K562 (cell line): ENCODE results near the gene ZNF622. TPM values are rescaled to one million over a fixed set of nuclear protein-coding genes. Genes with fewer than 3 reads are reported as not detected.

ENCODE experiments used
- CBX1 ChIP-seq: sonication (generic); IDR thresholded peaks from 2 replicates; pipeline ENCODE4 v1.6.1; 2016; ENCODE audit warnings: antibody characterized with exemption, low read depth, mild to moderate bottlenecking
- CBX5 ChIP-seq: IDR thresholded peaks from 2 replicates; pipeline ENCODE4 v1.6.1; 2014; ENCODE audit warnings: low read depth, borderline replicate concordance
- EWSR1 ChIP-seq: fragments of 450-650 bp; IDR thresholded peaks from 2 replicates; pipeline ENCODE4 v1.6.1; 2018; ENCODE audit warnings: borderline replicate concordance, mild to moderate bottlenecking, low read depth, moderate library complexity; ENCODE audit not compliant: partially characterized antibody
- FOXJ3 ChIP-seq: sonication (generic); formaldehyde crosslinking; IDR thresholded peaks from 2 replicates; pipeline ENCODE4 v1.4.0; 2020; ENCODE audit warnings: mild to moderate bottlenecking, missing genetic modification reagents
- KDM2B ChIP-seq: fragments of 250-450 bp; sonication (Bioruptor Pico); IDR thresholded peaks from 2 replicates; pipeline ENCODE4 v1.8.0; 2021; ENCODE audit warnings: mild to moderate bottlenecking, moderate library complexity
- MEF2D ChIP-seq: conservative IDR thresholded peaks from 2 replicates; pipeline ENCODE4 v1.6.1; 2016; ENCODE audit warnings: low read depth, missing genetic modification characterization, missing compliant biosample characterization
- PHF21A ChIP-seq: fragments of 450-650 bp; IDR thresholded peaks from 2 replicates; pipeline ENCODE4 v1.6.1; 2017; ENCODE audit warnings: low read depth, borderline replicate concordance
- PML ChIP-seq: IDR thresholded peaks from 2 replicates; pipeline ENCODE4 v1.6.1; 2012; ENCODE audit warnings: low read length, inconsistent platforms
- RCOR1 ChIP-seq, 2 experiments: IDR thresholded peaks; 2 replicates each; pipeline ENCODE4 v1.6.1; 2012; ENCODE audit warnings: low read depth in 2 of 2, low read length in 2 of 2, borderline replicate concordance in 1 of 2, improper control_type of control experiment in 1 of 2
- SIRT6 ChIP-seq: IDR thresholded peaks from one replicate; pipeline ENCODE4 v1.6.1; 2012; ENCODE audit warnings: low read depth, mild to moderate bottlenecking, control low read depth, inconsistent platforms, low read length, moderate library complexity
- TAF1 ChIP-seq: IDR thresholded peaks from 2 replicates; pipeline ENCODE4 v1.6.1; 2011; ENCODE audit warnings: mild to moderate bottlenecking, low read length, moderate library complexity; ENCODE audit not compliant: insufficient read depth, control insufficient read depth, severe bottlenecking; ENCODE audit errors: extremely low read depth
- ZFP36 ChIP-seq: fragments of 150-350 bp; IDR thresholded peaks from 2 replicates; pipeline ENCODE4 v1.6.1; 2018; ENCODE audit warnings: low read length, low read depth; ENCODE audit not compliant: partially characterized antibody
- polyA plus RNA-seq, 8 experiments: library from polyadenylated mRNA; depleted of rRNA in 4 of 8; stranded (reverse) in 5 of 8; unstranded in 3 of 8; fragments of >200 nt; fragmentation: Nextera tagmentation in 2 of 8; fragmentation: Illumina TruSeq in 1 of 8; extraction: Ambion mirVana in 2 of 8; extraction: Trizol in 1 of 8; gene quantifications; 2 replicates each; pipeline versions ENCODE4 v1.2.1 to v1.2.3, GENCODE V29; 2011 to 2014; ENCODE audit warnings: inconsistent platforms in 1 of 8, missing spikeins in 1 of 8
- total RNA-seq, 7 experiments: library from RNA; depleted of rRNA in 6 of 7; stranded (reverse); fragments of >200 nt in 6 of 7; fragmentation: Illumina TruSeq in 2 of 7; extraction: Trizol in 2 of 7; gene quantifications; 2 replicates each; pipeline versions ENCODE4 v1.2.1 to v1.2.3, GENCODE V29; 2011 to 2021; ENCODE audit warnings: low replicate concordance in 1 of 7
- TF ChIP-seq, protein P1 (sequence below): fragments of 450-650 bp; IDR thresholded peaks from 2 replicates; pipeline ENCODE4 v1.6.1; 2016; ENCODE audit warnings: missing biosample characterization, missing genetic modification characterization
- TF ChIP-seq, protein P2 (sequence below): fragments of 200-800 bp; sonication (Bioruptor generic); IDR thresholded peaks from 2 replicates; pipeline ENCODE4 v1.6.1; 2016; ENCODE audit warnings: missing genetic modification characterization, missing compliant biosample characterization
- TF ChIP-seq, protein P3 (sequence below): sonication (generic); formaldehyde crosslinking; IDR thresholded peaks from 2 replicates; pipeline ENCODE4 v1.8.0; 2023; ENCODE audit warnings: missing genetic modification reagents, mild to moderate bottlenecking, borderline replicate concordance
- TF ChIP-seq, protein P4 (sequence below): fragments of 250-450 bp; sonication (Bioruptor Pico); IDR thresholded peaks from 2 replicates; pipeline ENCODE4 v1.8.0; 2022; ENCODE audit warnings: moderate library complexity, mild to moderate bottlenecking, inconsistent platforms

ZNF622 gene
- total and polyA plus RNA-seq, 9 of the 15 experiments (the other 6 are each of a cell fraction or from before 2014, with no cell fraction given) = 9.6 to 51.5 (median 32.3) TPM

DNA sequence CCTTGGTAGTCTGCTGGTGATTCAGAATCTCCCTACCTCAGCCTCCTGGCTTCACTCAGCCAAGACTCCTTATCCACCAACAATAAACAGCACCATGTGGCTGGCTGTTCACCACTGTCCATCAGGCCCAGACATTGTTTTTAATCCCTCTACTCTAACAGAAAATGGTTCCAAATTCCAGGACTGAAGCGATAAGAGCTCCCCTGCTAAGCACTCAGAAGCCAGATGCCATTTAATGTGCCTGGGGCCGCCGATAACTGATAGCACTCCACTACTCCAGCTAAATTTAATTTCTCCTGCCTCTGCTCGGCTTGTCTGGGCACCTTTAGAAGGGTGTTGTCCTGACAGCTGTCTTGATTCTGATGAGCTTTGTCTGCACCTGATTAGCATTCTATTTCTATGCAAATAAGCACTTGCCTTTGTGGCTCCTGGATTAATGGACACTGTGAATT is 47.1 kb downstream of the ZNF622 start (continued):
- TF ChIP-seq SIRT6 (no peak), TAF1 (peak; percentile 54), PHF21A (no peak), RCOR1 (IDR thresholded peaks at IDR 0.05; ENCODE audit: borderline replicate concordance in 1 of 2, low read depth in 2 of 2, low read length in 2 of 2) (peak; percentile 74 to 82; a peak in 3 of 4 replicates), KDM2B (CRISPR knock-in tag) (no peak), EWSR1 (no peak), PML (peak; percentile 99), FOXJ3 (CRISPR knock-in tag) (no peak), ZFP36 (peak; percentile 53), CBX5 (no peak), MEF2D (peak; percentile 95), CBX1 (no peak)
- TF ChIP-seq, protein P1, sequence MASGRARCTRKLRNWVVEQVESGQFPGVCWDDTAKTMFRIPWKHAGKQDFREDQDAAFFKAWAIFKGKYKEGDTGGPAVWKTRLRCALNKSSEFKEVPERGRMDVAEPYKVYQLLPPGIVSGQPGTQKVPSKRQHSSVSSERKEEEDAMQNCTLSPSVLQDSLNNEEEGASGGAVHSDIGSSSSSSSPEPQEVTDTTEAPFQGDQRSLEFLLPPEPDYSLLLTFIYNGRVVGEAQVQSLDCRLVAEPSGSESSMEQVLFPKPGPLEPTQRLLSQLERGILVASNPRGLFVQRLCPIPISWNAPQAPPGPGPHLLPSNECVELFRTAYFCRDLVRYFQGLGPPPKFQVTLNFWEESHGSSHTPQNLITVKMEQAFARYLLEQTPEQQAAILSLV (tag) = no peak; the same call in 1 of the 2 replicates
- TF ChIP-seq, protein P2, sequence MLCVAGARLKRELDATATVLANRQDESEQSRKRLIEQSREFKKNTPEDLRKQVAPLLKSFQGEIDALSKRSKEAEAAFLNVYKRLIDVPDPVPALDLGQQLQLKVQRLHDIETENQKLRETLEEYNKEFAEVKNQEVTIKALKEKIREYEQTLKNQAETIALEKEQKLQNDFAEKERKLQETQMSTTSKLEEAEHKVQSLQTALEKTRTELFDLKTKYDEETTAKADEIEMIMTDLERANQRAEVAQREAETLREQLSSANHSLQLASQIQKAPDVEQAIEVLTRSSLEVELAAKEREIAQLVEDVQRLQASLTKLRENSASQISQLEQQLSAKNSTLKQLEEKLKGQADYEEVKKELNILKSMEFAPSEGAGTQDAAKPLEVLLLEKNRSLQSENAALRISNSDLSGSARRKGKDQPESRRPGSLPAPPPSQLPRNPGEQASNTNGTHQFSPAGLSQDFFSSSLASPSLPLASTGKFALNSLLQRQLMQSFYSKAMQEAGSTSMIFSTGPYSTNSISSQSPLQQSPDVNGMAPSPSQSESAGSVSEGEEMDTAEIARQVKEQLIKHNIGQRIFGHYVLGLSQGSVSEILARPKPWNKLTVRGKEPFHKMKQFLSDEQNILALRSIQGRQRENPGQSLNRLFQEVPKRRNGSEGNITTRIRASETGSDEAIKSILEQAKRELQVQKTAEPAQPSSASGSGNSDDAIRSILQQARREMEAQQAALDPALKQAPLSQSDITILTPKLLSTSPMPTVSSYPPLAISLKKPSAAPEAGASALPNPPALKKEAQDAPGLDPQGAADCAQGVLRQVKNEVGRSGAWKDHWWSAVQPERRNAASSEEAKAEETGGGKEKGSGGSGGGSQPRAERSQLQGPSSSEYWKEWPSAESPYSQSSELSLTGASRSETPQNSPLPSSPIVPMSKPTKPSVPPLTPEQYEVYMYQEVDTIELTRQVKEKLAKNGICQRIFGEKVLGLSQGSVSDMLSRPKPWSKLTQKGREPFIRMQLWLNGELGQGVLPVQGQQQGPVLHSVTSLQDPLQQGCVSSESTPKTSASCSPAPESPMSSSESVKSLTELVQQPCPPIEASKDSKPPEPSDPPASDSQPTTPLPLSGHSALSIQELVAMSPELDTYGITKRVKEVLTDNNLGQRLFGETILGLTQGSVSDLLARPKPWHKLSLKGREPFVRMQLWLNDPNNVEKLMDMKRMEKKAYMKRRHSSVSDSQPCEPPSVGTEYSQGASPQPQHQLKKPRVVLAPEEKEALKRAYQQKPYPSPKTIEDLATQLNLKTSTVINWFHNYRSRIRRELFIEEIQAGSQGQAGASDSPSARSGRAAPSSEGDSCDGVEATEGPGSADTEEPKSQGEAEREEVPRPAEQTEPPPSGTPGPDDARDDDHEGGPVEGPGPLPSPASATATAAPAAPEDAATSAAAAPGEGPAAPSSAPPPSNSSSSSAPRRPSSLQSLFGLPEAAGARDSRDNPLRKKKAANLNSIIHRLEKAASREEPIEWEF (CRISPR knock-in tag) = peak; percentile 89; the same call in 1 of the 2 replicates
- TF ChIP-seq, protein P3, sequence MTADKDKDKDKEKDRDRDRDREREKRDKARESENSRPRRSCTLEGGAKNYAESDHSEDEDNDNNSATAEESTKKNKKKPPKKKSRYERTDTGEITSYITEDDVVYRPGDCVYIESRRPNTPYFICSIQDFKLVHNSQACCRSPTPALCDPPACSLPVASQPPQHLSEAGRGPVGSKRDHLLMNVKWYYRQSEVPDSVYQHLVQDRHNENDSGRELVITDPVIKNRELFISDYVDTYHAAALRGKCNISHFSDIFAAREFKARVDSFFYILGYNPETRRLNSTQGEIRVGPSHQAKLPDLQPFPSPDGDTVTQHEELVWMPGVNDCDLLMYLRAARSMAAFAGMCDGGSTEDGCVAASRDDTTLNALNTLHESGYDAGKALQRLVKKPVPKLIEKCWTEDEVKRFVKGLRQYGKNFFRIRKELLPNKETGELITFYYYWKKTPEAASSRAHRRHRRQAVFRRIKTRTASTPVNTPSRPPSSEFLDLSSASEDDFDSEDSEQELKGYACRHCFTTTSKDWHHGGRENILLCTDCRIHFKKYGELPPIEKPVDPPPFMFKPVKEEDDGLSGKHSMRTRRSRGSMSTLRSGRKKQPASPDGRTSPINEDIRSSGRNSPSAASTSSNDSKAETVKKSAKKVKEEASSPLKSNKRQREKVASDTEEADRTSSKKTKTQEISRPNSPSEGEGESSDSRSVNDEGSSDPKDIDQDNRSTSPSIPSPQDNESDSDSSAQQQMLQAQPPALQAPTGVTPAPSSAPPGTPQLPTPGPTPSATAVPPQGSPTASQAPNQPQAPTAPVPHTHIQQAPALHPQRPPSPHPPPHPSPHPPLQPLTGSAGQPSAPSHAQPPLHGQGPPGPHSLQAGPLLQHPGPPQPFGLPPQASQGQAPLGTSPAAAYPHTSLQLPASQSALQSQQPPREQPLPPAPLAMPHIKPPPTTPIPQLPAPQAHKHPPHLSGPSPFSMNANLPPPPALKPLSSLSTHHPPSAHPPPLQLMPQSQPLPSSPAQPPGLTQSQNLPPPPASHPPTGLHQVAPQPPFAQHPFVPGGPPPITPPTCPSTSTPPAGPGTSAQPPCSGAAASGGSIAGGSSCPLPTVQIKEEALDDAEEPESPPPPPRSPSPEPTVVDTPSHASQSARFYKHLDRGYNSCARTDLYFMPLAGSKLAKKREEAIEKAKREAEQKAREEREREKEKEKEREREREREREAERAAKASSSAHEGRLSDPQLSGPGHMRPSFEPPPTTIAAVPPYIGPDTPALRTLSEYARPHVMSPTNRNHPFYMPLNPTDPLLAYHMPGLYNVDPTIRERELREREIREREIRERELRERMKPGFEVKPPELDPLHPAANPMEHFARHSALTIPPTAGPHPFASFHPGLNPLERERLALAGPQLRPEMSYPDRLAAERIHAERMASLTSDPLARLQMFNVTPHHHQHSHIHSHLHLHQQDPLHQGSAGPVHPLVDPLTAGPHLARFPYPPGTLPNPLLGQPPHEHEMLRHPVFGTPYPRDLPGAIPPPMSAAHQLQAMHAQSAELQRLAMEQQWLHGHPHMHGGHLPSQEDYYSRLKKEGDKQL (CRISPR knock-in tag) = no peak
- TF ChIP-seq, protein P4, sequence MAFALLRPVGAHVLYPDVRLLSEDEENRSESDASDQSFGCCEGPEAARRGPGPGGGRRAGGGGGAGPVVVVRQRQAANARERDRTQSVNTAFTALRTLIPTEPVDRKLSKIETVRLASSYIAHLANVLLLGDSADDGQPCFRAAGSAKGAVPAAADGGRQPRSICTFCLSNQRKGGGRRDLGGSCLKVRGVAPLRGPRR (CRISPR knock-in tag) = no peak; the same call in 1 of the 2 replicates
